Measurements from ENCODE around the gene HAO2.

HAO2 gene

DNA sequence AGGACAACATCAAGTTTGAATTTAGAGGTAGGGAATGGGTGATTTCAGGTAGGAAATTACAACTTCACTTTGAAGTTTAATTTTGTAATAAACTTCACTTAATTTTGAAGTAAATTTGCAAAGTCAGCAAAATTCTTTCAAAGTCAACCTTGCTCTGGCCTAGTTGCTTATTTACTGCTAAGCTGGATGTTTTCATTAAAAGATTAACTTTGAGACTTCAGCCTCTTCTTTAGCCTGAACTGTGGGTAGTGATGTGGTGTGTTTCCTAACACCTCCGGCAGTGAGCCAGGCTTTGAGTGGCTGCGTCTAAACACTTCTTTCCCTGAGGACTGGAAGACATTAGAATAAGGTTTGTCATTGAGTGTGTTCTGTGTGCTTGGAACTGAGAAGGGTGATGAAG is at the start of gene HAO2:
TSS of gene HAO2 (plus strand) at position 232 of the 400 bp plus-strand sequence. CDS start 12,301 bp downstream, outside the sequence.
- H3K9me3 Mint-ChIP-seq, result no peaks in the 10 kb centered on the region
- peaks cover 29% of the 10 kb centered on the region for H3K27me3 Mint-ChIP-seq
- H3K4me3 Mint-ChIP-seq, result no peak within 1 kb of the TSS
- H3K36me3 Mint-ChIP-seq (ENCODE audit: low read depth), result no peaks in the 10 kb centered on the region
- no peak within 1 kb of the TSS for H3K27ac Mint-ChIP-seq
- H3K4me1 Mint-ChIP-seq (ENCODE audit: low read depth), result no peaks in the 10 kb centered on the region

DNA sequence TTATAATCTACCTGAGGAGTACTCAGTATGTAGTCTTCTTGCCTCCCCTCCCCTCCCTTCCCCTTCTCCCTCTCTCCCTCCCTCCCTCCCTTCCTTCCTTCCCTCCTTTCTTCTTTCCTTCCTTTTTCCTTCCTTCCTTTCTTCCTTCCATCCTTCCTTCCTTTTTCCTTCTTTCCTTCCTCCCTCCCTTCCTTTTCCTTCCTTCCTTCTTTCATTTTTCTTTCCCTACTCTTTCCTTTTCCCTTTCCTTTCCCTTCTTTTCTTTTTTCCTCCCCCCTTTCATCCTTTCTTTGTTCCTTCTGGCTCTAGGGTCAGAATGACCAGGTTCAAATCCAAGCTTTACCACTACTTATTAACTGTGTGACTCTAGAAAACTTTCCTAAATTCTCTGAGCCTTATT is 48.5 kb upstream of the HAO2 start:
- no peak overlapping the region for H3K27ac Mint-ChIP-seq
- peaks cover 3% of the 10 kb centered on the region for H3K27me3 Mint-ChIP-seq
- no peaks in the 10 kb centered on the region for H3K36me3 Mint-ChIP-seq (ENCODE audit: low read depth)
- no peak overlapping the region for H3K4me3 Mint-ChIP-seq
- H3K4me1 Mint-ChIP-seq (ENCODE audit: low read depth), result peaks cover 5% of the 10 kb centered on the region
- no peaks in the 10 kb centered on the region for H3K9me3 Mint-ChIP-seq

DNA sequence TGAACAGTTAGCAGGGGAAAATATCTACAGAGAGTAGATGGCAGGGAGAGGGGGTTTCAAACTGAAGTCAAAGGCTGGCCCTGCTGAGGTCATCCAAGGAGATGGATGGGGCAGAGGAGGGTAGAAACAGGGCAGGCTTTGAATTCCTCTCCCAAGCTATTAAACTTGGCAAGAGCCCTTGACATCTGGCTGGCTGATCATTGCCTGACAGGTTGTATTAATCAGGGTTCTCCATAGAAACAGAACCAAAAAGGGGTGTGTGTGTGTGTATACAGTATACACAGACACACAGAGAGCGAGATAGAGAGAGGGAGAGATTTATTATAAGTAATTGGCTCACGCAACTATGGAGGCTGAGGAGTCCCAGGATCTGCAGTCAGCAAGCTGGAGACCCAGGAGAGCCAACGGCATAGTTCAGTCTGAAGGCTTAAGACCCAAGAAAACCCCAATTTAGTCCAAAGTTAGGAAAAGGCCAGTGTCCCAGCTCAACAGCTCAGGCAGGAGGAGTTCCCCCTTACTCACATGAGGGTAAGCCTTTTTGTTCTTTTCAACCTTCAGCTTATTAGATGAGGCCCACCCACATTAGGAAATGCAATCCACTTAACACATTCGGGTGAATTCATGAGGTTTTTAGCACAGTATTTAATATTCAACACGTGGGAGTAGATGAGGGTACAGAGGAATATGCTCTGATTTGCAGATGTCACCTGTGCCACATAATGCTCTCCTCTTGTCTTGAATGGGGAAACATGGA is 46.7 kb upstream of the HAO2 start:
- H3K9me3 Mint-ChIP-seq, result no peaks in the 10 kb centered on the region
- no peaks in the 10 kb centered on the region for H3K36me3 Mint-ChIP-seq (ENCODE audit: low read depth)
- H3K4me1 Mint-ChIP-seq (ENCODE audit: low read depth), result peaks cover 5% of the 10 kb centered on the region
- no peak overlapping the region for H3K4me3 Mint-ChIP-seq
- H3K27ac Mint-ChIP-seq, result no peak overlapping the region
- peaks cover 9% of the 10 kb centered on the region for H3K27me3 Mint-ChIP-seq

DNA sequence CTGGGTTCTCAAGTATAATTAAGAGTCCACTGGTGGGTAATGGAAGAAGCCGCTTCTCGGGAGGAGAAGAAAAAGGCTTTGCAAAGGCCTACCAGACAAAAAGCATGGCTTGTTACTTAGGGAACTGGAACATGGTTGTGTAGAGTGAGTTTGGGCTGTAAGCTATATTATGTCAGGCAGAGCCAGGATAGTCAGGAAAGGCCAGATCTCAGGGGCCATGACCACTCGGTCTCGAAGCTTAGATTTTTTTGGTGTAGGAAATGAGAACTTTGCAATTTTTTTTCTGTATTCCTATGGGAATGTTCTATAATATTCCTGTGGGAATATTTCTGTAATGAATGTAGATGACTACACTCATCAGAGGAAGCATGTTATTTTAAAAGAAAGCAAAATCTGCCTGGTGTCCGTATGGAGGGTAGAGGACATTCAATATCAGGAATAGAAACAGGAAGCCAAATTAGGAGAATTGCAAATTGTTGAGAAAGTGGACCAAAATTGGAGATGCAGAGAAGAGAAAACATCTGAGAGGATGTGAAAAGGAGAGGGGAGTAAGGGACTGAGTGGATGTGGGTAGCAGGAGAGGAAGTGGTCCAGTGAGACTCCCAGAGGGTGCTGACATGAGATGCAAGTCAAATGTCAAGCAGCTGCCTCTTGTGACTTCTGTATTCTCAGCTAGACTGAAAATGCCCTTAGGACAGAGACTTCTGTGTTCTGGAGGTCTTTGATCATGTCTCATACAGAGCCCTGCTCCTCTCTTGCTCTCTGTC is 45.2 kb upstream of the HAO2 start:
- peaks cover 15% of the 10 kb centered on the region for H3K27me3 Mint-ChIP-seq
- no peak overlapping the region for H3K27ac Mint-ChIP-seq
- H3K9me3 Mint-ChIP-seq, result no peaks in the 10 kb centered on the region
- peaks cover 18% of the 10 kb centered on the region for H3K4me1 Mint-ChIP-seq (ENCODE audit: low read depth)
- H3K36me3 Mint-ChIP-seq (ENCODE audit: low read depth), result no peaks in the 10 kb centered on the region
- H3K4me3 Mint-ChIP-seq, result no peak overlapping the region

- H3K27me3 Mint-ChIP-seq, result peaks cover 15% of the 10 kb centered on the region
- no peak overlapping the region for H3K27ac Mint-ChIP-seq
- no peaks in the 10 kb centered on the region for H3K9me3 Mint-ChIP-seq
- no peak overlapping the region for H3K4me3 Mint-ChIP-seq
- H3K36me3 Mint-ChIP-seq (ENCODE audit: low read depth), result no peaks in the 10 kb centered on the region
- H3K4me1 Mint-ChIP-seq (ENCODE audit: low read depth), result peaks cover 18% of the 10 kb centered on the region
These were observed 44.4 kb upstream of the HAO2 start for GRCh38 chr1:119324198-119324597.

DNA sequence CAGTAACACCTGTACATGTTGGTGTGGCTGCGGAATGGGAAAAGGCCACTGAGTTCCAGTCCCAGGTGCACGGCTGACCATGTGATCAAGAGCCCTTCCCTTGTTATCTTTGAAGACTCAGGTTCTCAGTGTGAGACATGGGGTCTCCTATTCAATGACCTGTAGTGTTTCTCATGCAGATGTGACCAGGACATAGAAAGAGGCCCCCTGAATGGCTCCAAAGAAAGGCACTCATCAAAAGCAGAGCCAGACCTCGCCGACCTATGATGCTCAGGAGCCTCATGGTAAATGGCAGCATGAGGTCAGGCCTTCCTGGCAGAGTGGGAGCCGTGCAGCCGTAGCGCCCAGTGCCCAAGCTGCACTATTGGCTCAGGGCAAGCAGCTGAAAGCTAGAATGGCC is 42.3 kb upstream of the HAO2 start:
- Mint-ChIP-seq H3K36me3 (ENCODE audit: low read depth) (no peaks in the 10 kb centered on the region), H3K27ac (no peak overlapping the region), H3K4me3 (no peak overlapping the region), H3K4me1 (ENCODE audit: low read depth) (peaks cover 18% of the 10 kb centered on the region), H3K27me3 (peaks cover 15% of the 10 kb centered on the region), H3K9me3 (no peaks in the 10 kb centered on the region)

GRCh38 chr1:119327094-119327449 is 41.5 kb upstream of the HAO2 start:
- Mint-ChIP-seq H3K9me3 (no peaks in the 10 kb centered on the region), H3K27ac (no peak overlapping the region), H3K4me1 (ENCODE audit: low read depth) (peaks cover 18% of the 10 kb centered on the region), H3K4me3 (peak overlapping the region; percentile 69), H3K27me3 (peaks cover 15% of the 10 kb centered on the region), H3K36me3 (ENCODE audit: low read depth) (no peaks in the 10 kb centered on the region)

GRCh38 chr1:119327450-119328155 is 41.0 kb upstream of the HAO2 start:
- H3K27ac Mint-ChIP-seq, result no peak overlapping the region
- H3K4me1 Mint-ChIP-seq (ENCODE audit: low read depth), result peaks cover 18% of the 10 kb centered on the region
- H3K9me3 Mint-ChIP-seq, result no peaks in the 10 kb centered on the region
- H3K27me3 Mint-ChIP-seq, result peaks cover 15% of the 10 kb centered on the region
- peak overlapping the region; percentile 69 for H3K4me3 Mint-ChIP-seq
- H3K36me3 Mint-ChIP-seq (ENCODE audit: low read depth), result no peaks in the 10 kb centered on the region

DNA sequence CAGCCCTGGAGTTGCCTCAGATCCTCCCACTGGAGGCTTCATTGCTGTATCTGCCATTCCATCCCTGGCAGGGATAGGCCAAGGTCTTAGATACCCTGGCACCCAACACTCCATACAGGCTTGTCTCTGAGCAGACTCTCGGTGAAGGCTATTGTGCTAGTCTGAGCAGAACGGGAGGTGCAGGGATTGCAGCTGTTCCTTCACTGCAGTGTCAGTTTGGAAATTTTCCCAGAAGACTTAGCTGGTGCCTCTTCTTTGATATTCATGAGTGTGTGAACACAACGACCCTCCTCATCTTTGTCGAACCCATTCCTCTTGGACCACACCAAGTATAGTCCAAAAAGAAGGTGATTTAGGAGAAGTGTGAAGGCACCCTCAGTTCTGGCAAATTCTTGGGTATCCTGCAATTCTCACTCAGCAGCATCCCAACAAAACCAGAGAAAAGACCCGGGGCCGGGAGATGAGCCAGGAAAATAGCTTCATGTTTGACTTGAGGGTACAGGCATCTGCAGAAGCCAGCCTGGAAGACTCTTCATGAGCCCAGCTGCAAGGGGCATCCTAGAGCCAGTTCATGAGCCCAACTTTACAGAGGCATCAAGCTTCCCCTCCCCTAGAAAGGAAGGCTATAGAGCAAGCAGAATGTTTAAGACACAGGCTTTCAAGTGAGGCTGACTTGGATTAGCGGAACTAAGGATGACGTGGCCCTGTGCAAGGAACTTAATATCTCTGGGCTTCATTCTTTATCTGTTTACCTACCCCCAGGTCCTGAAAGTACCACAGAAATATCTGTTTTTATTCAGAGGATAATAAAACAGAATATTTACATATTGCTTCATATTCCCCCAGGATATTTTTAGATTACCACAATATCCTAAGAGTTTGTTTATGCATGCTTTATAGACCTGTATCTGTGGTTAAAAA is 38.8 kb upstream of the HAO2 start:
- Mint-ChIP-seq H3K27me3 (peaks cover 12% of the 10 kb centered on the region), H3K9me3 (no peaks in the 10 kb centered on the region), H3K27ac (no peak overlapping the region), H3K4me3 (no peak overlapping the region), H3K36me3 (ENCODE audit: low read depth) (no peaks in the 10 kb centered on the region), H3K4me1 (ENCODE audit: low read depth) (peaks cover 13% of the 10 kb centered on the region)

GRCh38 chr1:119330466-119331189 is 38.0 kb upstream of the HAO2 start:
- Mint-ChIP-seq H3K4me3 (no peak overlapping the region), H3K9me3 (no peaks in the 10 kb centered on the region), H3K27ac (no peak overlapping the region), H3K27me3 (peaks cover 12% of the 10 kb centered on the region), H3K36me3 (ENCODE audit: low read depth) (no peaks in the 10 kb centered on the region), H3K4me1 (ENCODE audit: low read depth) (peaks cover 13% of the 10 kb centered on the region)

- H3K9me3 Mint-ChIP-seq, result no peaks in the 10 kb centered on the region
- peaks cover 13% of the 10 kb centered on the region for H3K4me1 Mint-ChIP-seq (ENCODE audit: low read depth)
- no peak overlapping the region for H3K27ac Mint-ChIP-seq
- H3K36me3 Mint-ChIP-seq (ENCODE audit: low read depth), result no peaks in the 10 kb centered on the region
- H3K27me3 Mint-ChIP-seq, result peaks cover 9% of the 10 kb centered on the region
- H3K4me3 Mint-ChIP-seq, result no peak overlapping the region
These were observed 37.4 kb upstream of the HAO2 start for GRCh38 chr1:119331190-119331515.

DNA sequence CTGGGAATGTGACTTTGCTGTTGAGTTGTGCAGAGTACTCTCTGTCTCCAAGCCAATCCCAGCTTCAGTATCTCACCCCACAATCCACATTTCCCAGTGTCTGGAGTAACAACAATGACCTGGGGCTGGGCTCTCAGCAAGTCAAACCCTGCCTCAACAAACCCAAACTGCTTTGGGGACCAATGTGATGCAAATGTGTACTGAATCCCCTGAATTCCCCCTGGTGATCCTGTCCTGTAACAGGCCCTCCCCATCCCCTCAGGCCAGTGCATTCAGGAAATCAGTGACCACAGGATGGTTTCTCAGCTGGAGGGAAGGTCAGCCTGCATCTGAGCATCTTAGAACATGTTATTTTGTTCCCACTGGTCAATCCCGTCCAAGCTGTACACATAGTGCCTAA is 36.7 kb upstream of the HAO2 start:
- Mint-ChIP-seq H3K27me3 (peaks cover 10% of the 10 kb centered on the region), H3K4me1 (ENCODE audit: low read depth) (peaks cover 13% of the 10 kb centered on the region), H3K36me3 (ENCODE audit: low read depth) (no peaks in the 10 kb centered on the region), H3K27ac (no peak overlapping the region), H3K4me3 (no peak overlapping the region), H3K9me3 (no peaks in the 10 kb centered on the region)

DNA sequence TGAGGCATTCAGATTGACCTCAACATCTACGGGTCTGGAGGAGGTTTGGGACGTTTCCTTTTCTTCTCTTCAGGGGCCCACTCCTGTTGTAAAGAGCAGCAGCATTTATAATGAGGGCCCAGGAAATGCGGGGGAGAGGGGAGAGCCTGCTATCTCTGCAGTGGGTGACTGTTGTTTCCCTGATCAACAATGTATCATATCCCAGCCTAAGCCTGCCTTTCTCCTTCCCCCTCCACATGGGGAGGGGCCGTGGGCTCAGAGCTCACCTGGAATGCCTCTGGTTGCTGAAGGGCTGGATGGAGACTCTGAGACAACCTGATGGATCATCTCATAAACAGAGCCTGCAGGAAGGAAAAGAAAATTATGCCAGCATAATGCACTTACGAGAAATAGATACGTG is 36.0 kb upstream of the HAO2 start:
- Mint-ChIP-seq H3K4me3 (no peak overlapping the region), H3K36me3 (ENCODE audit: low read depth) (no peaks in the 10 kb centered on the region), H3K27ac (no peak overlapping the region), H3K9me3 (no peaks in the 10 kb centered on the region), H3K4me1 (ENCODE audit: low read depth) (peaks cover 6% of the 10 kb centered on the region), H3K27me3 (peaks cover 11% of the 10 kb centered on the region)
